NCI-H2196 (cell line): ENCODE measurements around the gene ROR2.

Source experiments
- DNase-seq: peaks from one replicate; lab custom pipeline; 2025; ENCODE audit not compliant: unreplicated experiment; lab: John Stamatoyannopoulos, UW

The ROR2 gene

DNA sequence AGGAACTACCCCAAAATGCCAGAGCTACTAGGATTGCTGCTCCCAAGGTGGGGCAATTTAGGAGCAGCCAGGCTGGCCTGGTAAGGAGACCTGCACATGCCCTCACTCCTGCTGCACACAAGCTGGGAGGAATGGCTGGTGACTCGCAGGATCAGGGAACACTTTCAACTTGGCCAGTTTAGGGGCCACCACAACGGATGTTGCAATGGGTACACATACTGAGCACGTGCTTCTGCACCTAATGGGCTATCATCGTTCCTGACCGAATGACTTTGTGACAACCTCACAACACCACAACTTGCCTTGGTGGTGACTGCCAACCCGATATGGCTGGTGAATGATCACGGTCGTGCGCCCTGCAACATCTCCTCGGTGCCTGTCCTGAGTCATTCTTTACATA is 172.0 kb downstream of the ROR2 start:
- no peak for DNase-seq

DNA sequence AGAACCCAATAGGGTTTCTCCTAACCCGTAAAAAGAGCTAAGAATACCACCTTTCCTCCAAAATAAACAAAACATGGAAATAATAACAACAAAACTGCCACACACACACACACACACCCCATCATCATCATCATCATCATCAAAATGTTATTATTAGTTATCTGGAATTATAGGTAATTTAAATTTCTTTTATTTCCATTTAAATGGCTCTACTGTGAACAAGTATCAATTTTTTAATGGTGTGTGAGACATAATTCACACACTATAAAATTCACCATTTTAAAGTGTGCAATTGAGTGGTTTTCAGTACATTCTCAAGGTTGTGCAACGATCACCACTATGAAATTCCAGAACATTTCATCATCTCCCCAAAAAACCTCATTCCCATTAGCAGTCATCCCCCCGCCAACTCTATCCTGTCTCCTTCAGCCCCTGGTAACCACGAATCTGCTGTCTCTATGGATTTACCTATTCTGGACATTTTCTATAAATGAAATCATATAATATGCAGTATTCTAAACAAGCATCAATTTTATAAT is 172.7 kb downstream of the ROR2 start:
- no peak for DNase-seq

DNA sequence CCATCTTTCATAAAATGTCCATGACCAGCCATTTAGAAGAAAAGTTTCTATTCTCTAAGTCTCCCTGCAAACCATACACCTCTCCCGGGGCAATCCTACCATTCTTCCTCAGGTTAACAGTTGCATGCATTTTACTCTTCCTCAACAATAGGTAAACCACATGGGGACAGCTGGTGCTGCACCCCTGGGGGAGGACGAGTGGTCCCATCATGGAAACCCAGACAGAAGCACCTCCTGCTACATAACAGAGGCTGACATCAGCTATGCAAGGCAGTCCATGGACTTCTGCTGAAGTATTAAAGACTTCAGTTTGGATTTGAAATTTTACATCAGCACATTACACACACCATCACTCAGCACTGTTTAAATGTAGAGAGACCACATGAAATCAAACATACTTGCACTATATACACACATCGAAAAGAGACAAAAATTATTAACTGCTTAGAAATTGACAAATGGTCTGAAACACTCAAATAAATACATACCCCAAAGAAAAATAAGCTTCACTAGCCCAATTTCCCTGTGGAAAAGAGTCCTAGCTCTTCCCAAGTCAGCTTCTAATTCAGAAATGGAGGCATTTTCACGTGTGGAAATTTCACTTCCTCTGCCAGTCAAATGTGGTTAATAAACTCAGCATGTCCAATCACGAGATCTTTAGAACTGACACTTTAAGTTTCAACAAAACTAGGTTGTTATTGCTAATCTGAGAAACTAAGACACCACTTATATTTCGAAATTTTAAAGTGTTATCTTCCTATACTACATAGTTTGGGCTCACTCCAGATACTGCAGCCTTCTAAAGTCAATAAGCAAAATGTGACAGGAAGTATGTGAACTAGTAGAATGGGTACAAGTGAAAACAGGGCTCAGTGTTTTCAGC is 173.4 kb downstream of the ROR2 start:
- no peak for DNase-seq

DNA sequence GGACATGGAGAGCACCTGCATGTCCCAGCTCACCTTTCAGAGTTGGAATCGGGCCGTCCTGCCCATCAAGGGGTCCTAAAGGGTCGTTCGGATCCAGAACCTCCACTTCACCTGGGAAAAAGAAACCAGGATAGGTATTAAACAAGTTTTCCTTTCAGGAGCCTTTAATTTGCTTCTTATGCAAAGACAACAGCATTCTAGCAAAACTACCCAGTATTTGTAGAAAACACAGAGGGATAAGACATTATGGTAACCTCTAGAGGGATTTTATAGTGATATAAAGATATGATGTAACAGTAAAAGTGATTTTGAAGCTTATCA is 174.4 kb downstream of the ROR2 start:
- no peak for DNase-seq

DNA sequence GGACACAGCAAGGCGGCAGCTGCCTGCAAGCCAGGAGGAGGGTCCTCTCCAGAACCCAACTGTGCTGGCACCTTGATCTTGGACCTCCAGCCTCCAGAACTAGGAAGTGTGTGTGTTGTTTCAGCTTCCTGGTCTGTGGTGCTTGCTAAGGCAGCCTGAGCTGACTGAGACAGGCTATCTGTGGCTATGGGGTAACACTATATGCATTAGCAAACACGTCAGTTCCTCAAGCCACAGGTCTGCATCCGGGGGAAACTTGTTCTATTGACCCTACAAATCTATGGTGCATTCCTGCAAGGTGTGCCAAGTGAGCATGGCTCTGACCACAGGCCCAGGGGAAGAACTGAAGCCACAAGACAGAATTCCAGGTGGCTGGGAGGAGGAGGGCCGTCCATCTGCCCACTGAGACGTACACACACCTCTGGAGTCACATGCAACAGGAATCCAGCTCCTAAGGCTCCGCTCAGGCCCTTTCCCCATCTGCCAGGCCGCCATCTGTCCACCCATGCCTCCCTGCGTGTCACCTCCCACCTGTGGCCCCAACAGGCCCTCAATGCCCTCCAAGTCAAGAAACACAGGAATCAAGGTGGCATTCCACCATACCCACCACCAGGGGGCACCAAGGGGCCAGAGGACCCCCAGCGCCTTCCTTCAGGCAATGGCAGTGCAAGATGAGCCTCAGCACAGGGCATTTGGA is 174.9 kb downstream of the ROR2 start:
- DNase-seq: peak; percentile 20

DNA sequence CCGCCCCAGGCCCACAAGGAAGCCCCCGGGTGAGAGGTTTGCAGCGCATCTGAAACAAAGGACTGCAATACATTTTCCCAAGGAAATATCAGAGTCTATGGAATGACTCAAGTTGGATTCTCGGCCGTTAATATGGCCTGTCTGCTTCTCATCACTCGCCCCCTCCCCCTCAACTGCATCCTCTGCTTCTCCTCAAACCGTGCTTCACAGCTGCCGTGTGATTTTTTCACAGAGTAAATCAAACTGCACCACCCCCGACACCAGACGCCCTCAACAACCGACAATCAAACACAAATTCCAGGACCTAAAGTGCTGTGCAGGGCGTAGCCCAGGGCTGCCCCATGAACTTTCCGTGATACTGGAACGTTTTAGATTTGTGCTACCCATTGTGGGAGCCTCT is 176.9 kb downstream of the ROR2 start:
- DNase-seq: no peak

DNA sequence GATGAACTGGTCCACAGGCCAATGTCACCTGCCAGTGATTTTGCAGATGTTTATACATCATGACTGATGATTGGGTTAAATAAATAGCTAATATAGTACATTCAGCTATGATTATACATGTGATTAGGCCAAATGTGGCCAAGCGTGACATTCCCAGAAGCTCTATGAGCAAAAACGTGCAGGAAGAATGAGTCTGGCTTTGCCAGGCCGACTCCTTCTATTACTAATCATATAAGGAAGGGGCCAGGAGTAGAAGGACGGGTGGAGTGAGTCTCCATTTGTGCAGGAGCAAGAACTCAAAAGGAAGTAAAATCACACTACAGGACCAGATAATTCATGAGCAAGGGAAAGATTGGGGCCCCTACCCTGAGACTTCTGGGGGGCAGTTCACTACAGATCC is 178.2 kb downstream of the ROR2 start:
- no peak for DNase-seq

DNA sequence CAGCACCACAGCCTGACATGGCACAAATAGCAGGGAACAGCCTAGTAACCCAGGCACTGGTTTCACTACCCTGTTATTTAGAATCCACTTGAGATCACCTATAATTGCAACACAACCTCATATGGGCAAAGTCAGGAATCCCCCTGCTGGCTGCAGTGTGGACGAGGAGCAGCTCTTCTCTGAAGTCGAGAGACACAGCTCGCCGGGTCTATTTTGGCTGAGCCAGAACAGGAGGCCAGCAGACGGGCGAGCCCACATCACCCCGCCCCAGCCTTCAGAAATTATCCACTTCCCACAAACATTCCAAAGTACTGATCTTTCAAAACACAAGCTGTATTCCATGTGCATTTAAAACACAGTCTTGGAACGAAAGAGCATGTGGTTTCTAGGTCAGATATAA is 179.0 kb downstream of the ROR2 start:
- DNase-seq: no peak

DNA sequence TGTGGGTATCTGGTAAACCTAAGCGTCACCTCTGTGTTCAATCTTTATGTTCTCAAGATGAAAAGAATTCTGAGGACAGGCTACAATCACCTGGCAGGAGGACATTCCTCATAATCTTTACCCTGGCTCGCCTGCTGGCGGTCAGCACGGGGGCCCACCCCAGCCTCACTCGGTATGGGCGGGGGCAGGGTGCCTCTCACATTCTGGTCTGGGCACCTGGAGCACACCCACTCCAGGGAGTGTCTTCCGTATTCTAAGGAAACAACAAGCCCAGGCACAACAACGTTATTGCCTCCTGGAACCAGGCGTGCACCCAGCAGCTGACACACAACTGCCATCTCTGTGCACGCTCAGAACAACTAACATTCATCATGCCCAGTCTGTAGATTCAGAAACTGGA is 179.8 kb downstream of the ROR2 start:
- DNase-seq: no peak

DNA sequence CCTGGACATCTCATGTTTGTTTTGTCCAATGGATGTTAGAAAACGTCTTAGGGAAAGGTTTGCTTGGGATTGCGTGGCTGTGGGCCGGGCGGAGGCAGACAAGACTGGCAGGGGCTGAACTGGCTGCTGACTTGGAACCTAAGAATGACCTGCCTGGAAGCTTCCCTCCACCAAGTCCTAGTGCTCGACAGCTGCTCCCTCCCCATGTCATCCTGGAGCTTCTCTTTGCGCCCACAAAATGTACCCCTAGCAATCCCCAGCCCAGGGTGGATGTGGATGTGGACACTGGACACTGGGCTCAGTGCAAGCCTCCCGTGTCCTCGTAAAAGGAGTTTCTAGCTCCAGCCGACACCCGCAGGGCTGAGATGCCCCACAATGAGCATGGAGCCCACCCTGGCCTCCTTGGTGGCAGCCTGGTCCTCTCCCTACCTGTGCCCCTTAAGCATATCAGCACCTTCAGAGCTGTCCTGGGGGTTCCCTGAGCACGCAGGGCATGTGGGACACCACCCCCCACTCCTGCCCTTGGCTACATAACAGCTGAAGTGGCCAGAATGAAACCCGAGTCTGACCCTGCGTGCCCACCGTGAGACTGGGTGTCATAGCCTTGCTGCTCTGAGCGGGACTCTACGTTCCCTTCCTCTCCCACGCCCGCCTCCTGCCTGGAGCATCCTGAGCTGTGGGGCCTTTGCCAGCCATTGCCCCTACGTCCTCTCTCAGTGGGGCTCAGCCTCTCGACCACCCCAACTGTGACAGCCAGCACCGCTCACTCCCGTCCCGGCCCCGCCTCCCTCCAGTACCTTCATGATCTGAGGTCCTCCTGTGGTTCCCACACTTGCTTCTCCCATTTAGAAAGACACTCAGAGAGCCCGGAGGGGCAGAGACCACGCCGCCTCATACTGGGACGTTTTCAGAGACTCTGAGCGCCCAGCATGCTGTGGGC is 180.8 kb downstream of the ROR2 start:
- DNase-seq: no peak

DNA sequence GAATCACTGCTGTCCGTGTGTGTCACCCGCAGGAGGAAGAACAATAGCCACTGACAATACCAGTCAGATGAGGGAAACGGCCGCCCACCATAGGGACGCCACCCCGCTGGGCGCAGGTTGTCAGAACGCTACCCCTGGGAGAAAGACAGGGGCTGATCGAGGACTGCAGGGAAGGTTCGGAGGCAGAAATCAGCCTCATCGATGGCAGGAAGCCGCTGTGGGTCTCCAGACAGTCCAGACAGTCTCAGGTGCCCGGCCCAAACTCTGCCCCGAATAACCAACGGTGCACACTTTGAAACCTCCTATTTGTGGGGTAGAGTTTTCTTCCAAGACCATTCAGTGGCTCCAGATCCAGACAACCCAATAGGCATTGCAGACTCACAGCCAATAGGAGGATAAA is 181.5 kb downstream of the ROR2 start:
- DNase-seq: no peak

DNA sequence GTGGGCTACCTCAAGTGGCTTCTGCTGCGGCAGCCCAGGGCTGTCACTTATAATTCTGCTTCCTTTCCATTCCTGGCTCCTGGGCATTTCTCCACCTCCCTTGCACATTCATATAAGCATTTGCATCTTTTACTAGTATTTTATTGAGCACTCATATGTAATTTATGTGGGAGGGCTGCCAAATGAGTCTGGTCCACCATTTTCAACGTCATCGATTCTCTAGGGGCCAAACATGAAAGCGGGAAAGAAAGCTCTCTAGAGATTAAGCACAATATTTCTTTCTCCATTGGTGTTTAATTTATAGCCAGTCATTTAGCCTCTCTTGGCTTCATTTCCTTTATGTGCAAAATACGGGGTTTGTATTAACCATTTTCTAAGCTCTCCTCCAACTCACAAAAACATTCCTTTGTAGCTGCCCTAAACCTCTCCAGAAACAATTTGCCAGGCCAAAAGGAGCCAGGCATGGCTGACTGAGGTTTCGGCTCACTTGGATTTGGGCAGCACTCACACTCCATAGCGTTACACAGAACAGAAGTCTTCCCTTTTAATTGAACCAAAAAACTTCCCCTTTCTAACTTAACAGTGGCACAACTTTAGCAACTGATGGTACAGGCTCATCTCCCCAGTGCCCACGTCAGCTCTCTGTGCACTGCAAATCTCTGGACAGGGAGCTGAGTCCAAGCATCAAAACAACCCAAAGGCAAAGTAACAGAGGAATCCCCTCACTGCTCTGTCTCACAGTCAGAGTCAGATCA is 183.5 kb downstream of the ROR2 start:
- no peak for DNase-seq

DNA sequence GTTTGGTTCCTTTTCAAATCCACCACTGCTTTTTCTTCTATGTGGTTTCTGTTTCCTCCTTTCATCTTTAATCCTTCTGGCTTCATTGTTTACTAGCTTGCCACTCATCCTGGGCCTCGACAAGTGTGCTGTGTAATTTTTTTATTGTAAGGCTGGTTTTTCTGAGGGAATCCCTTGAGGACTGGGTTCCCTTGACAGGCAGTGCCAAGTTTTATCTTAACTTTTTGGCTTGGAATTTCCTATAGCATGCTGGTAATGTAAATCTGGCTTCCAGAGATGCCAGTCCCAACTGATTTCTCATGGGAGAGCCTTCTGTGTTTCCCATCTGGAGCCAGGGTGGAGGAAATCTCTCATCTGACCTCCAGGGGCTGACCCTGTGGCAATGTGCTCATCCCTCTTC is 184.7 kb downstream of the ROR2 start:
- DNase-seq: no peak

DNA sequence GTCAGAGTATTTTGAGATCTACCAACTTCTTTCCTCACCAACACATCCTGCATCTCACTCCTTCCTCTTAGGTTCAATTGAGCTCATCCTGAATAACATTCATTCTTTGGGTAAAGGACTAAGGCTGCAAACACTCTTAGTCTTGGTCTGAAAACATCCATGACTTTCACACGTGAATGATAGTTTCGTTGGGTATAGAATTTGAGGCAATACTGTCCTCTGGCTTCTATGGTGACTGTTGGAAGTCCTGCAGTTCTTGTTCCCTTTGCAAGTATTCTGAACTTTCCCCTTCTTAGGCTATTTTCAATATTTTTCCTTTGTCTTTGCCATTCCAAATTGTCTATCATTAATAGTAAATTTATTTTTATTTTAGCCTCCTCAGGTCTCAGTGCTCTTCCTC is 185.4 kb downstream of the ROR2 start:
- no peak for DNase-seq

DNA sequence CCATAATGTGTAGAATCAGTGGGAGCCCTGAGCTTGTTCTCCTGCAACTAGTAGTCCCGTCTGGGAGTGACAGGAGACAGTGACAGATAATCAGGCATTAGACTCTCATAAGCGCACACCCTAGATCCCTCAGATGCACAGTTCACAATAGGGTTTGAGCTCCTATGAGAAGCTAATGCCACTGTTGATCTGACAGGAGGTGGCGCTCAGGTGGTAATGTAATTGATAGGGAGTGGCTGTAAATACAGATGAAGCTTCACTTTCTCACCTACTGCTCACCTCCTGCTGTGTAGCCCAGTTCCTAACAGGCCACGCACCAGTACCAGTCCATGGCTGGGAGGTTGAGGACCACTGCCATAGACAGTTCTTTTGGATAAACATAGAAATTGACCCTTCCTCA is 188.7 kb downstream of the ROR2 start:
- no peak for DNase-seq

DNA sequence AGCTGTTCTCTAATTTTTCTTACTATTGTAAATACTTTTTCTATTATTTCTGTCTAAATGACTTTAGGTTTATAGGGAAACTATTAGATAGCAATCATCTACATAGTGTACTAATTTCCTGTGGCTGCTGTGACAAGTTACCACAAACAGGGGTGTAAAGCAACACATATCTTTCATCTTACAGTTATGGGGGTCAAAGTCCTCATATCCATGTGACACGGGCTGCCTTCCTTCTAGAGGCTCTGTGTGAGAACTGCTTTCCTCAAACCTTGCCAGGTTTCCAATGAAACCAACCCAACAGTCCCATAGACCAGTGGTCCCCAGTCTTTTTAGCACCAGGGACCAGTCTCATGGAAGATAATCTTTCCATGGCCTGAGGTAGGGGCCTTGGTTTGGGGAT is 189.1 kb downstream of the ROR2 start:
- no peak for DNase-seq

DNA sequence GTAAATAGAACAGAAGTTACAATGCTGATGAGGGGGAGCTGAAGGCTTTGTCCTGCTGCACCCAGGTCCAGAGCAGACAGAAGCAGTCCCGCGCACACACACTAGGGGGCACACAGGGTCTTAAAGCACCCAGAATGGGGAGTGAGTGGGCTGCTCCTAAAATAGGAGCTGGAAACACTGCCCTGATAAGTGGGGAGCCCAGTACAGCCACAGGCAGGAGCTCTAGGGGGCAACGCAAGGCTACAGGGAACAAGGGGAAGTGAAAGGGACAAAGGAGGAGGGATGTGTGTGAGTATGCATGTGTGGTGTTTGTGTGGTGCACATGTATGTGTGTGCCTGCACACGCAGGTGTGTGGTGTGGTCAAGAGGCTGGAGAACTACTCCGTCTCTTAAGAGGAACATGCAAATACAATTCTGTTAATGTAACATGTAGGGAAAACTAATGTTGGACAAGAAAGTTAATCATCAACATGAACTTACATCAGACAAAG is 191.5 kb downstream of the ROR2 start:
- DNase-seq: no peak

DNA sequence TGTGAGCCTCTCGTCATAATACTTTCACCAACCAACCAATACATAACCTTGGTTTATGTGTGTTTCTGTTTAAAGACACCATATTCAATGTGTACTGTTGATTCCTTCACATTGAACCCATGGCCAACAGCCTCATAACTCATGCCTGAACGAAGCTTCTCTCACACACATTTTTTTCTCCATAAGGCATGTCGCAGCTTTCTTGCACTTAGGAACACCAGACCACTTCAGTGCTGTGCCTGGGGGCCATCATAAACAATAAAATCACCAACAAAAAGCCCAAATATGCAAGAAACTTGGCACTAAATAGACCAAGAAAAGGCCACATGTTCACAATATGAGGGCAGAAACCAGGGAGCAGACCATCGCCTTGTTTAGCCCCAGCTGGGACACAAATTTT is 192.2 kb downstream of the ROR2 start:
- DNase-seq: no peak

DNA sequence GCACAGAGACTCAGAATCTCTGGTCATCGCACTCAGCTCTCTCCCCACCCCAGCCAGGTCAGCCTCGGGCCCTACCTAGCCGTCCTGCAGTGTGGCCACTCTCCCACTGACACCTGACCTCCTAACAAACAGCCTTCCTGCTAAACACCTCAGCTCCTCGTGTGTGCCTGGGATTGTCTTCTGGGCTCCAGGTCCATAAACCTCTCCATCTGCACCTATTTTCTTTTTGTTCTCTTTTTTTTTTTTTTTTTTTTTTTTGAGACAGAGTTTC is 193.6 kb downstream of the ROR2 start:
- DNase-seq: no peak

DNA sequence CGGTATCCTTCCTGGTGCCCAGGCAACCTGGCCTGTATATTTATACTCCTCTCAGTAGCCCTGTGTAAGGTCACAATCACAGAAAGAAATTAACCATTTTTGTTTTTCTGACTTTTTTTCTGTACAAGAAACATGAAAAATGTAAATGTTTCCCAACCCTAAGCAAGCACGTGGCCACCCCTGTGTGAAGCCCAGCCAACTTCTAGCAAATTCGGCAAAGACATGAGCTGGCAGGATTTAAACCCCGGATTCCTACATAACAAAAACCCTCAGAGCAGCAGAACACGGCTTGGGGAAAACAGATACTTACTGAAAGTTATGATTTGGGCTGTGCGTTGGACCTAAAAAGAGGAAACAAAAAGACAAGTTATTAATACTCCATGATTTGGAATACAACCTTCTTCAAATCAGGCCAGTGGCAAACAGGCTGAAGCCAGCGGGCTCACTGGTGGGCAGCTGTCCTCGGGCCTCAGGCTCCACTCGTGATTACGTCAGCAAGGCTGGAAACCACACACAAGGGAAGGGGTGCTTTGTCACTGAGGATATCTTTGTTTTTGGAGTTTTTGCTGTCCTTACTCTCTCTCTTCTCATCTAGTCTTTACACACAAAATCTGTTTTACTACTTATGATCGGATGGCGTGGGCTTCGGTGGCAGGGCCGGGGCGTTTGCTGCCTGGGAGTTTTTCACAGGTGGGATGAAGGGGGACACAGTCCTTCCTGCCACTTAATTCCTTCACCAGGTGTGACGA is 194.1 kb downstream of the ROR2 start:
- DNase-seq: no peak
